ENCODE measurements around the gene UBA6.

The UBA6 gene

GRCh38 chr4:67566335-67566734, 134.6 kb downstream of the UBA6 start:
- no peak for TF ChIP-seq CTCF (conservative IDR thresholded peaks at IDR 0.05)
- H3K27ac ChIP-seq: no peak overlapping the region

GRCh38 chr4:67565284-67565683, 135.7 kb downstream of the UBA6 start:
- TF ChIP-seq CTCF (conservative IDR thresholded peaks at IDR 0.05): no peak
- no peak overlapping the region for H3K27ac ChIP-seq

All from VCaP (cell line).